ENCODE data around the gene DCUN1D2. TPM values are rescaled to one million over a fixed set of nuclear protein-coding genes. Genes with fewer than 3 reads are reported as not detected.
A peak's percentile ranks its signal among the peaks of the same experiment; 100 is the strongest.

The DCUN1D2 gene
- total RNA-seq, 1 donor from 2014 or later = 29.9 TPM

GRCh38 chr13:113508521-113509254 is 18.2 kb upstream of the DCUN1D2 start:
- DNase-seq = no peak
- H3K4me3 Mint-ChIP-seq = no peak overlapping the region
- no peaks in the 10 kb centered on the region for H3K9me3 Mint-ChIP-seq
- peaks cover 30% of the 10 kb centered on the region for H3K36me3 Mint-ChIP-seq (ENCODE audit: low read depth)
- intact Hi-C loops (cut with micrococcal nuclease) = no loop called here
- H3K27me3 Mint-ChIP-seq = no peaks in the 10 kb centered on the region
- no peaks in the 10 kb centered on the region for H3K4me1 Mint-ChIP-seq
- no peak overlapping the region for H3K27ac Mint-ChIP-seq

GRCh38 chr13:113507505-113508345 is 17.2 kb upstream of the DCUN1D2 start:
- peaks cover 35% of the 10 kb centered on the region for H3K36me3 Mint-ChIP-seq (ENCODE audit: low read depth)
- no peak for DNase-seq
- no peaks in the 10 kb centered on the region for H3K9me3 Mint-ChIP-seq
- no peak overlapping the region for H3K27ac Mint-ChIP-seq
- intact Hi-C loops (cut with micrococcal nuclease) = no loop called here
- H3K27me3 Mint-ChIP-seq = no peaks in the 10 kb centered on the region
- H3K4me1 Mint-ChIP-seq = no peaks in the 10 kb centered on the region
- no peak overlapping the region for H3K4me3 Mint-ChIP-seq

GRCh38 chr13:113506871-113507388 is 16.4 kb upstream of the DCUN1D2 start:
- no peaks in the 10 kb centered on the region for H3K27me3 Mint-ChIP-seq
- H3K27ac Mint-ChIP-seq = no peak overlapping the region
- DNase-seq = no peak
- H3K36me3 Mint-ChIP-seq (ENCODE audit: low read depth) = peaks cover 35% of the 10 kb centered on the region
- intact Hi-C loops (cut with micrococcal nuclease) = no loop called here
- H3K9me3 Mint-ChIP-seq = no peaks in the 10 kb centered on the region
- no peak overlapping the region for H3K4me3 Mint-ChIP-seq
- H3K4me1 Mint-ChIP-seq = no peaks in the 10 kb centered on the region

GRCh38 chr13:113506025-113506685 is 15.6 kb upstream of the DCUN1D2 start:
- Mint-ChIP-seq H3K4me1 (no peaks in the 10 kb centered on the region), H3K9me3 (no peaks in the 10 kb centered on the region), H3K4me3 (no peak overlapping the region), H3K27ac (no peak overlapping the region), H3K36me3 (ENCODE audit: low read depth) (peaks cover 37% of the 10 kb centered on the region), H3K27me3 (no peaks in the 10 kb centered on the region)
- DNase-seq = no peak
- intact Hi-C loops (cut with micrococcal nuclease) = no loop called here

GRCh38 chr13:113502686-113503085 is 12.2 kb upstream of the DCUN1D2 start:
- intact Hi-C loops (cut with micrococcal nuclease) = no loop called here
- no peak for DNase-seq
- H3K4me1 Mint-ChIP-seq = no peaks in the 10 kb centered on the region
- H3K36me3 Mint-ChIP-seq (ENCODE audit: low read depth) = peaks cover 44% of the 10 kb centered on the region
- H3K27ac Mint-ChIP-seq = no peak overlapping the region
- no peaks in the 10 kb centered on the region for H3K9me3 Mint-ChIP-seq
- H3K27me3 Mint-ChIP-seq = no peaks in the 10 kb centered on the region
- H3K4me3 Mint-ChIP-seq = no peak overlapping the region

- intact Hi-C loops (cut with micrococcal nuclease) = no loop called here
- H3K4me1 Mint-ChIP-seq = peaks cover 5% of the 10 kb centered on the region
- H3K27ac Mint-ChIP-seq = no peak overlapping the region
- H3K9me3 Mint-ChIP-seq = no peaks in the 10 kb centered on the region
- H3K27me3 Mint-ChIP-seq = no peaks in the 10 kb centered on the region
- H3K4me3 Mint-ChIP-seq = no peak overlapping the region
- H3K36me3 Mint-ChIP-seq (ENCODE audit: low read depth) = peaks cover 48% of the 10 kb centered on the region
- DNase-seq = no peak
These were observed 10.2 kb upstream of the DCUN1D2 start for GRCh38 chr13:113500530-113501265.

GRCh38 chr13:113499936-113500335 is 9.4 kb upstream of the DCUN1D2 start:
- Mint-ChIP-seq H3K27ac (no peak overlapping the region), H3K9me3 (no peaks in the 10 kb centered on the region), H3K4me3 (no peak overlapping the region), H3K4me1 (peaks cover 10% of the 10 kb centered on the region), H3K27me3 (no peaks in the 10 kb centered on the region), H3K36me3 (ENCODE audit: low read depth) (peaks cover 51% of the 10 kb centered on the region)
- intact Hi-C loops (cut with micrococcal nuclease) = no loop called here
- no peak for DNase-seq

GRCh38 chr13:113498905-113499304 is 8.4 kb upstream of the DCUN1D2 start:
- peaks cover 47% of the 10 kb centered on the region for H3K36me3 Mint-ChIP-seq (ENCODE audit: low read depth)
- H3K27me3 Mint-ChIP-seq = no peaks in the 10 kb centered on the region
- no peak overlapping the region for H3K27ac Mint-ChIP-seq
- intact Hi-C loops (cut with micrococcal nuclease) = no loop called here
- peaks cover 15% of the 10 kb centered on the region for H3K4me1 Mint-ChIP-seq
- H3K9me3 Mint-ChIP-seq = no peaks in the 10 kb centered on the region
- H3K4me3 Mint-ChIP-seq = no peak overlapping the region
- DNase-seq = no peak

GRCh38 chr13:113497217-113497616 is 6.7 kb upstream of the DCUN1D2 start:
- H3K4me1 Mint-ChIP-seq = peaks cover 25% of the 10 kb centered on the region
- intact Hi-C loops (cut with micrococcal nuclease) = no loop called here
- DNase-seq = no peak
- no peaks in the 10 kb centered on the region for H3K27me3 Mint-ChIP-seq
- H3K27ac Mint-ChIP-seq = no peak overlapping the region
- no peak overlapping the region for H3K4me3 Mint-ChIP-seq
- H3K9me3 Mint-ChIP-seq = no peaks in the 10 kb centered on the region
- H3K36me3 Mint-ChIP-seq (ENCODE audit: low read depth) = peaks cover 41% of the 10 kb centered on the region

- peaks cover 30% of the 10 kb centered on the region for H3K4me1 Mint-ChIP-seq
- H3K27me3 Mint-ChIP-seq = no peaks in the 10 kb centered on the region
- no peaks in the 10 kb centered on the region for H3K9me3 Mint-ChIP-seq
- no peak for DNase-seq
- peak overlapping the region; percentile 45 for H3K27ac Mint-ChIP-seq
- intact Hi-C loops (cut with micrococcal nuclease) = no loop called here
- peaks cover 37% of the 10 kb centered on the region for H3K36me3 Mint-ChIP-seq (ENCODE audit: low read depth)
- H3K4me3 Mint-ChIP-seq = peak overlapping the region; percentile 36
These were observed 5.1 kb upstream of the DCUN1D2 start for GRCh38 chr13:113495494-113496210.

GRCh38 chr13:113493315-113493951 is 2.9 kb upstream of the DCUN1D2 start:
- peaks cover 26% of the 10 kb centered on the region for H3K36me3 Mint-ChIP-seq (ENCODE audit: low read depth)
- H3K27me3 Mint-ChIP-seq = no peaks in the 10 kb centered on the region
- DNase-seq = no peak
- peak overlapping the region; percentile 47 for H3K4me3 Mint-ChIP-seq
- intact Hi-C loops (cut with micrococcal nuclease) = loop anchor here (5.0 kb wide), 1 partner anchor 286 kb away; the partner anchor contains the start of genes CUL4A and PCID2
- H3K4me1 Mint-ChIP-seq = peaks cover 42% of the 10 kb centered on the region
- no peaks in the 10 kb centered on the region for H3K9me3 Mint-ChIP-seq
- H3K27ac Mint-ChIP-seq = peak overlapping the region; percentile 84

- peak overlapping the region; percentile 87 for H3K4me3 Mint-ChIP-seq
- peaks cover 50% of the 10 kb centered on the region for H3K4me1 Mint-ChIP-seq
- H3K9me3 Mint-ChIP-seq = no peaks in the 10 kb centered on the region
- DNase-seq = no peak
- intact Hi-C loops (cut with micrococcal nuclease) = loop anchor here (2.0 to 5.0 kb wide), 3 partner anchors 93 to 743 kb away; partner anchors contain the start of genes CDC16, CUL4A, PCID2 and TFDP1
- H3K27me3 Mint-ChIP-seq = no peaks in the 10 kb centered on the region
- H3K27ac Mint-ChIP-seq = peak overlapping the region; percentile 80
- H3K36me3 Mint-ChIP-seq (ENCODE audit: low read depth) = peaks cover 19% of the 10 kb centered on the region
These were observed 1.5 kb upstream of the DCUN1D2 start for GRCh38 chr13:113491982-113492381.
